Effector memory CD4-positive, alpha-beta T cell (primary cell): ENCODE data around the gene PSMB7.
A peak's percentile ranks its signal among the peaks of the same experiment; 100 is the strongest.

Experiments used
- DNase-seq, 3 donors: peaks; one replicate each; pipeline ENCODE4 v3.0.0-alpha.2; 2020
- H3K27ac ChIP-seq: 2 replicates; pipeline ENCODE4 v1.7.0; 2013; ENCODE audit warnings: mild to moderate bottlenecking, low read length, moderate library complexity; ENCODE audit not compliant: insufficient read depth, poor library complexity, severe bottlenecking
- H3K27me3 ChIP-seq: replicated peaks from 2 replicates; pipeline ENCODE4 v1.7.0; 2013; ENCODE audit warnings: mild to moderate bottlenecking, low read length; ENCODE audit not compliant: insufficient read depth, control insufficient read depth, poor library complexity, severe bottlenecking
- H3K36me3 ChIP-seq: 2 replicates; pipeline ENCODE4 v1.7.0; 2013; ENCODE audit warnings: mild to moderate bottlenecking, low read length, moderate library complexity; ENCODE audit not compliant: control insufficient read depth, insufficient read depth
- H3K4me1 ChIP-seq: 2 replicates; pipeline ENCODE4 v1.7.0; 2013; ENCODE audit warnings: low read length, mild to moderate bottlenecking; ENCODE audit not compliant: control insufficient read depth, insufficient read depth, poor library complexity, severe bottlenecking
- H3K4me3 ChIP-seq: 2 replicates; pipeline ENCODE4 v1.7.0; 2013; ENCODE audit warnings: low read length, low read depth, mild to moderate bottlenecking; ENCODE audit not compliant: insufficient read depth, poor library complexity, severe bottlenecking
- H3K9me3 ChIP-seq: 2 replicates; pipeline ENCODE4 v1.7.0; 2013; ENCODE audit warnings: mild to moderate bottlenecking, low read length, moderate library complexity; ENCODE audit not compliant: control insufficient read depth
- total RNA-seq, 3 donors: gene quantifications; one replicate each; lab custom pipeline; 2026; lab: John Stamatoyannopoulos, UW

The PSMB7 gene
- total RNA-seq = 35.2 to 41.2 (median 40.5) reads per million in 3 donors

DNA sequence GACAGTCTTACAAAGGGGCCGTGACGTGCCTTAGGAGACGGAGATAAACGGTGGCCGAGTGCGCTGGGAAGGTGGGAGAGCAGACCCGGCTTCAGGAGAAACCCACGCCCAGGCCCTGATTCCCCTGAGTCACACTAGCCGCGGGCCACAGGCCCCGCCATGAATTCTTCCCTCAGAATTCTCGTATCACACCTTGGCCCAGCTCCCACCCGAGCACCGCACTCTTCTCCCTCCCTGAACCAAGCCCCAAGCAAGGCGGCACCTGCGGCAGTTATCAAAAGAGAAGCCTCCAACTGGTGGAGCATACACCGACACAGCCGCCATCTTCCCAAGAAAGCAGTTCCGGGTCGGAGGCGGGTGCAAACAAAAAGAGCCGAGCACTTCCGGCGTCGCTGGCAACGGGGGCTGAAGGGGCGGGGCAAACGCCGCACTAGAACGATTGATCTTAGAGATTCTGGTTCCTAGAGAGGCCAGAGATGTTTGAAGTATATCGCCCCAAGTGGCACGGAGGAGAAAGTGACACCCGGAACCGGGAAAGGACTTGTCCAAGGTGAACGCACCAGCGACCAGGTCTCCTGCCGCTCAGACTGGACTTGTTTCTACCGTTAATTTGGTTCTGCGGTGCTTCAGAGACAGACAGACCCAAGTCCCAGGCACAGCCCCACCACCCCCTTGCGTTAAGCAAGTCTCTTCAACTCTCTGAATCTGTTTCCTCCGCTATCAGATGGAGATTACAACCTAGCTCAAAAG, at the start of gene PSMB7:
PSMB7 (minus strand) TSS at position 341 of the 750 bp plus-strand sequence; CDS start at position 324, 17 bp downstream.
- H3K27me3 ChIP-seq = no peaks in the 10 kb centered on the region
- peak within 1 kb of the TSS; percentile 82 for H3K27ac ChIP-seq
- peaks cover 33% of the 10 kb centered on the region for H3K36me3 ChIP-seq
- peak; percentile 91 to 95 (median 94) for DNase-seq
- H3K4me1 ChIP-seq = peaks cover 7% of the 10 kb centered on the region
- no peaks in the 10 kb centered on the region for H3K9me3 ChIP-seq
- peak within 1 kb of the TSS; percentile 95 for H3K4me3 ChIP-seq

GRCh38 chr9:124462739-124463138, 47.5 kb upstream of the PSMB7 start:
- DNase-seq = no peak
- no peaks in the 10 kb centered on the region for H3K36me3 ChIP-seq
- no peaks in the 10 kb centered on the region for H3K4me1 ChIP-seq
- no peaks in the 10 kb centered on the region for H3K9me3 ChIP-seq
- H3K27me3 ChIP-seq = no peaks in the 10 kb centered on the region
- no peak overlapping the region for H3K4me3 ChIP-seq
- no peak overlapping the region for H3K27ac ChIP-seq

DNA sequence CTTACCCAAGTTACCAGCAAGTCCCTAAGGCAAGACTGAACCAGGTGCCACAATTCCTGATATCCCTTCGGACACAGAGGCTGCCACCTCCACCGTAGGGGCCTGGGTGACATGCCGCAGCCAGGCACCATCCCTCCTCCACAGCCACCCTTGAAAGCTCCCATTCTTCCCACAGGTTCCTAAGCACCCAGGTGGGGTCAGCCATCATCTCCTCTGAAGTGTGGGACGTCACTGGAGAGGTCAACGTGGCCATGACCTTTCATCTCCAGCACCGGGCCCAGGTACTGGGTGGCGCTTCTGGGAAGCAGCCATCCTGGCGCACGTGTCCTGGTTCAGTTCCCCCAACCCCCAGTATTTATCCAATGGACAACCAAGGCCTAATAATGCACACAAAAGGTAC, 43.2 kb upstream of the PSMB7 start:
- Histone ChIP-seq H3K27me3 (peaks cover 7% of the 10 kb centered on the region), H3K4me3 (no peak overlapping the region), H3K9me3 (no peaks in the 10 kb centered on the region), H3K36me3 (no peaks in the 10 kb centered on the region), H3K4me1 (no peaks in the 10 kb centered on the region), H3K27ac (no peak overlapping the region)
- DNase-seq = no peak

DNA sequence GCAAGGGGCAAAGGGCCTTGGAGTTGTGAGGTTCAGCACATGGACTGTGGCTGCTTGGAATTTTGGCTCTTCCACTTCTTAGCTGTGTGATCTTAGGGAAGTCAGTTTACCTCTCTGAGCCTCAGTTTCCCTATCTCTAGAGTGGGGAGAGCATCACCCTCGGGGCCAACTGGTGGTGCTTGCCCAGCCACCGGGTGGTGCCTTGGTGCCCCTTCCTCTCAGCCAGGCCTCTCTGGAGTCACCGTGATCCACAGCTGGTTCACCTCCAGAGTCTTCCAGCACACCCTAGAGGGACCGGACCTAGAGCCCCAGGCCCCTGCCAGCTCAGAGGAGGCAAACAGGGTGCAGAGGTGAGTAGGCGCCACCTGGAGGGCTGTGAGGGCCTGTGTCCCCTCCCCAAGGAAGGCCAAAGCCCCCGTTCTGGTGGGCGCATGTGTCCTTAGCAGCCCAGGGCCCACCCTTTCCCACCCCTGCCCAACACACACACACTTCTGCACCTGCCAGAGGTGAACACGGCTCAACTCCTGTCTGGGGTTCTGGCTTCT, 42.7 kb upstream of the PSMB7 start:
- Histone ChIP-seq H3K36me3 (no peaks in the 10 kb centered on the region), H3K27me3 (peaks cover 7% of the 10 kb centered on the region), H3K4me1 (no peaks in the 10 kb centered on the region), H3K4me3 (no peak overlapping the region), H3K27ac (no peak overlapping the region), H3K9me3 (no peaks in the 10 kb centered on the region)
- no peak for DNase-seq

GRCh38 chr9:124457079-124457886, 42.0 kb upstream of the PSMB7 start:
- Histone ChIP-seq H3K27me3 (peaks cover 7% of the 10 kb centered on the region), H3K4me3 (no peak overlapping the region), H3K4me1 (no peaks in the 10 kb centered on the region), H3K9me3 (no peaks in the 10 kb centered on the region), H3K27ac (no peak overlapping the region), H3K36me3 (no peaks in the 10 kb centered on the region)
- DNase-seq = no peak

DNA sequence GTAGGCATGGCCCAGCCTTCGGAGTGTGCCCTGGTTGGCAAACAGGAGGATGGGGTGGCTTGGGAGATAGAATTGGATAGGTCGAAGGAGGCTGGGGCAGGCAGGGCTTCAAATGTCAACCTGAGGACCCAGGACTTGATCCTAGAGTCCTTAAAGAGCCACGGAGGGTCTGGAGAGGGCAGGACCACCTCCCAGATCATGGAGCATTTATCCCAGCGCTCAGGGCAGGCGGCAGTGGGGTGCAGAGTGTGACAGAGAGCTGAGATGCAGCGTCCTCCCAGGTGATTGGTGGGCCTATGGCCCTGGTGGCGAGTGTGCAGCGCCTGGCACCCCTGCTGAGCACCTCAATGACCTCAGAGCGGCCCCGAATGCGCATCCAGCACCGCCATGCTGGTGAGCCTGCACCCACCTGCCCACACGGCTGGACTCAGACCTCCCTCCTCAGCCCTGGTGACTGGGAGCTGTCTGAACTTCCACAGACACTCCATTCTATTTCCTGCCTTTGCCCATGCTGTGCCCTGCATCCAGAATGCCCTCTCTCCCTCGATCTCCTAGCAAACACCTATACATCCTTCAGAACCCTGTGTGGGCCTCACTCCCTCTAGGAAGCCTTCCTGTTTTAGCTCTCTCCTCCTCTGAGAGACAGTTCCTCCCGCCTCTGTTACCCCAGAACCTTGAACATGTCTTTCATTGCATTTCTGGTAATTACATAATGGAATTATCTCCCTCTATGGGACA, 41.3 kb upstream of the PSMB7 start:
- H3K4me1 ChIP-seq = no peaks in the 10 kb centered on the region
- H3K27me3 ChIP-seq = peaks cover 7% of the 10 kb centered on the region
- no peak for DNase-seq
- no peak overlapping the region for H3K27ac ChIP-seq
- H3K9me3 ChIP-seq = no peaks in the 10 kb centered on the region
- no peak overlapping the region for H3K4me3 ChIP-seq
- no peaks in the 10 kb centered on the region for H3K36me3 ChIP-seq

DNA sequence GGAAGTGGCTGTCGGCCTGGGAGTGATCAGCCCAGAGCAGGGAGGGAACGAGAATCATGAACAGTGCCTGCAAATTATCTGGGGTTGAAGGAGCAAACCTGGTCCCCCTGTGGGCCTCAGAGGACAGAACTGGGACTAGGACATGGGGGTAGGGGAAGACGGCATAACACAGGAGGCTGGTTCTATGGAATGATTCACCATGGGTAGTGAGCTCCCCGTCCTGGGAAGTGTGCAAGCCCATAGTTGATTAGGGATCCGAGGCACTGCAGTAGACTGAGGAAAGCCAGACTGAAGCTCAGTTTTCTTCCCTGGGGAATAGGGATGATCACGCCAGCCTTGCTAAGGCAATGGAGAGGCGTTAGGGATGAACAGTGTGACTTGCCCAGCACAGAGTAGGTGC, 40.6 kb upstream of the PSMB7 start:
- no peaks in the 10 kb centered on the region for H3K4me1 ChIP-seq
- no peaks in the 10 kb centered on the region for H3K36me3 ChIP-seq
- peaks cover 7% of the 10 kb centered on the region for H3K27me3 ChIP-seq
- H3K9me3 ChIP-seq = no peaks in the 10 kb centered on the region
- no peak overlapping the region for H3K27ac ChIP-seq
- H3K4me3 ChIP-seq = no peak overlapping the region
- DNase-seq = no peak

DNA sequence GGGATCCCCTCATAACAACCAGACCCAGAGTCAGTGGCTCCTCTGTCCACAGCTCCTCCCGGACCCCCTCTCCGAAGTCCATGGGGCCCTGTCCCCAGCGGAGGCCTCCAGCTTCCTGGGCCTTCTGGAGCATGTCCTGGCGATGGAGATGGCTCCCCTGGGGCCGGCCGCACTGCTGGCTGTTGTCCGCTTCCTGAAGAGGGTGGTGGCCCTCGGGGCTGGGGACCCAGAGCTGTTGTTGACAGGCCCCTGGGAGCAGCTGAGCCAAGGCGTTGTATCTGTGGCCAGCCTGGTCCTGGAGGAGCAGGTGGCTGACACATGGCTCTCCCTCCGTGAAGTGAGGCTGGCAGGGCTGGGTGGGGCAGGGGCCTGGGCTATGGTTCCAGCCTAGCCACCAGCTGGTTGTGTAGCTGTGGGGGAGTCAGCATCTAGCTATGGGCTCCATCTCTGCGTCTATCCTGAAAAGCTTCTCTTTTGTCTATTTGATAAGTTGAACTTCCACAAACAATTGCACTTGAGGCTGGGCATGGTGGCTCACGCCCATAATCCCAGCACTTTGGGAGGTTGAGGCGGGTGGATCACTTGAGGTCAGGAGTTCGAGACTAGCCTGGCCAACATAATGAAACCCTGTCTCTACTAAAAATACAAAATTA, 39.7 kb upstream of the PSMB7 start:
- Histone ChIP-seq H3K27ac (no peak overlapping the region), H3K4me1 (no peaks in the 10 kb centered on the region), H3K36me3 (no peaks in the 10 kb centered on the region), H3K9me3 (no peaks in the 10 kb centered on the region), H3K4me3 (no peak overlapping the region), H3K27me3 (peaks cover 8% of the 10 kb centered on the region)
- DNase-seq = no peak

DNA sequence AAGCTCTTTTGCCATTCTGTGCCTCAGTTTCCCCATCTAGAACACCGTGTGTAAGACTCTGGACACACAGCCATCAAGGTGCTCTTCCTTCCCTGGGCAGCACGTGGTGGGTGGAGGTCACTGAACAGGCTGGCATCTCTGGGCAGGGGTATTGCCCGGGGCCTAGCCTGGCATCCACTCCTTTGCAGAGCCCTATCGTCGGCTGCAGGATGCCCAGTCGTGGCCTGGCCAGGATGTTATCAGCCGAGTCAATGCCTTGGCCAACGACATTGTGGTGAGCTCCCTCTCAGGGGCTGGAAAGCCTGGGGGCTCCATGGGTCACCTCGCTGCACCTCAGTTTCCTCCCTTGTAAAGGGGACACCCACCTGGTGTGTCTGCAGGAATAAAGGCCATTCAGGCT, 39.1 kb upstream of the PSMB7 start:
- Histone ChIP-seq H3K27ac (no peak overlapping the region), H3K27me3 (peaks cover 11% of the 10 kb centered on the region), H3K9me3 (no peaks in the 10 kb centered on the region), H3K4me1 (no peaks in the 10 kb centered on the region), H3K36me3 (no peaks in the 10 kb centered on the region), H3K4me3 (no peak overlapping the region)
- DNase-seq = no peak
